Loucy (cell line): ENCODE measurements around the gene TRAPPC3L.

Experiments
- EZH2phosphoT487 ChIP-seq: fragments of 200-600 bp; IDR thresholded peaks from 2 replicates; pipeline ENCODE4 v1.6.1; 2018; ENCODE audit warnings: antibody characterized with exemption, mild to moderate bottlenecking, moderate library complexity, borderline replicate concordance
- TF ChIP-seq, protein P1 (sequence below): fragments of 200-600 bp; sonication (generic); conservative IDR thresholded peaks from 2 replicates; pipeline ENCODE4 v1.5.1; 2014; ENCODE audit warnings: mild to moderate bottlenecking, antibody characterized with exemption, low read length

DNA sequence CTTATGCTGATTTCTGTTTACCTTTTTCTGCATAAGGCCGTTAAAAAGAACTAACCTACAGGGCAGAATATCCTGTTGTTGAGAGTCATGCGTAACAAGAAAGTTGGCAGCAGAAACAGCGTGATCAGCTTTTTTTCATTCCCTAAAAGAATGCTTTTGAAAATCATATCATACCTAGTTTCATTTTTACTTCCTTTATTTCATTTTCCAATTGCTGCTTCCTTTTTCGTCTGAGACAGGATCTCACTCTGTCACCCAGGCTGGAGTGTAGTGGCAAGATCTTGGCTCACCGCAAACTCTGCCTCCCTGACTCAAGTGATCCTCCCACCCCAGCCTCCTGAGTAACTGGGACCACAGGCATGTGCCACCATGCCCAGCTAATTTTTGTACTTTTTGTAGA is 80.2 kb downstream of the TRAPPC3L start:
- TF ChIP-seq, protein P1, sequence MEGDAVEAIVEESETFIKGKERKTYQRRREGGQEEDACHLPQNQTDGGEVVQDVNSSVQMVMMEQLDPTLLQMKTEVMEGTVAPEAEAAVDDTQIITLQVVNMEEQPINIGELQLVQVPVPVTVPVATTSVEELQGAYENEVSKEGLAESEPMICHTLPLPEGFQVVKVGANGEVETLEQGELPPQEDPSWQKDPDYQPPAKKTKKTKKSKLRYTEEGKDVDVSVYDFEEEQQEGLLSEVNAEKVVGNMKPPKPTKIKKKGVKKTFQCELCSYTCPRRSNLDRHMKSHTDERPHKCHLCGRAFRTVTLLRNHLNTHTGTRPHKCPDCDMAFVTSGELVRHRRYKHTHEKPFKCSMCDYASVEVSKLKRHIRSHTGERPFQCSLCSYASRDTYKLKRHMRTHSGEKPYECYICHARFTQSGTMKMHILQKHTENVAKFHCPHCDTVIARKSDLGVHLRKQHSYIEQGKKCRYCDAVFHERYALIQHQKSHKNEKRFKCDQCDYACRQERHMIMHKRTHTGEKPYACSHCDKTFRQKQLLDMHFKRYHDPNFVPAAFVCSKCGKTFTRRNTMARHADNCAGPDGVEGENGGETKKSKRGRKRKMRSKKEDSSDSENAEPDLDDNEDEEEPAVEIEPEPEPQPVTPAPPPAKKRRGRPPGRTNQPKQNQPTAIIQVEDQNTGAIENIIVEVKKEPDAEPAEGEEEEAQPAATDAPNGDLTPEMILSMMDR, result no peak
- TF ChIP-seq EZH2phosphoT487, result no peak
